GM10266 (cell line): Measurements from ENCODE around the gene CCNQ.

Experiments
- DNase-seq: peaks from one replicate; pipeline ENCODE4 v3.0.0; 2012; ENCODE audit errors: extremely low spot score
- CTCF ChIP-seq: IDR thresholded peaks from 2 replicates; pipeline ENCODE4 v1.5.1; 2012; ENCODE audit warnings: mild to moderate bottlenecking, low read depth; ENCODE audit not compliant: control insufficient read depth, insufficient read depth; ENCODE audit errors: missing control alignments

The CCNQ gene

DNA sequence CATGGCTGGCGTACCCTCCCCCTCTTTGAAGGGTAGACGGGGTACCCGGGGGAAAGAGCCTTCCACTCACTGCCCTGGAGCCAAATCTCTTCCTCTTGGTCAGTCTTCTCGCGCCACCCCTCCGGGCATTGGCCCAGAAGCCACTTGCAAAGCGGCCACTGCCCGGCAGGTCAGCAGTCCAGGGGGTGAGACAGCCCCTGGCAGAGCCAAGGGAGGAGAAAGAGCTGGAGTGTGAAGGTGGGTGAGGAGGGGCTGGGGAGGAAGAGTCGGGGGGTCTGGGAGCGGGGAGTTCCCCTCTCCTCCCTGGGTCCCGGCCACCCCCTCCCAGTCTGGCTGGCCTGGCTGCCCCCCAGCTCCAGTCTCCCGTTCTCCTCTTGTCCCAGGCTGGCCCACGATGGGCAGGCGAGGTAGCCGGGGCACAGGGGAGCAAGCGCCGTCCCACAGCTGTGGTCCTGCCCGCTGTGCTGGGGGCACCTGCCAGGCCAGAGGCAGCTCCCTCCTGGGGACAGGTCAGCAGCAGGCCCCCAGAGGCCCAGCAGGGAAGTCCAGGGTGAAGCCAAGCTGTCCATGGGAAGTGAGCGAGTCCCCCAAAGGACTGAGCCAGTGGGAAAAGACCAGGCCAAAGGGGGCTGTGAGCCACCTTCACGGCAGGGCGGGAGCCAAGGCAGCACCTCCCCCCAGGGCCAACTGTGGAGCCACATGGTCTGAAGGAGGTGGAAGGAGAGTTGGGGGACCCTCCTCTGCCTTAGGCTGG, 26.5 kb upstream of the CCNQ start:
- no peak for TF ChIP-seq CTCF
- DNase-seq: no peak

DNA sequence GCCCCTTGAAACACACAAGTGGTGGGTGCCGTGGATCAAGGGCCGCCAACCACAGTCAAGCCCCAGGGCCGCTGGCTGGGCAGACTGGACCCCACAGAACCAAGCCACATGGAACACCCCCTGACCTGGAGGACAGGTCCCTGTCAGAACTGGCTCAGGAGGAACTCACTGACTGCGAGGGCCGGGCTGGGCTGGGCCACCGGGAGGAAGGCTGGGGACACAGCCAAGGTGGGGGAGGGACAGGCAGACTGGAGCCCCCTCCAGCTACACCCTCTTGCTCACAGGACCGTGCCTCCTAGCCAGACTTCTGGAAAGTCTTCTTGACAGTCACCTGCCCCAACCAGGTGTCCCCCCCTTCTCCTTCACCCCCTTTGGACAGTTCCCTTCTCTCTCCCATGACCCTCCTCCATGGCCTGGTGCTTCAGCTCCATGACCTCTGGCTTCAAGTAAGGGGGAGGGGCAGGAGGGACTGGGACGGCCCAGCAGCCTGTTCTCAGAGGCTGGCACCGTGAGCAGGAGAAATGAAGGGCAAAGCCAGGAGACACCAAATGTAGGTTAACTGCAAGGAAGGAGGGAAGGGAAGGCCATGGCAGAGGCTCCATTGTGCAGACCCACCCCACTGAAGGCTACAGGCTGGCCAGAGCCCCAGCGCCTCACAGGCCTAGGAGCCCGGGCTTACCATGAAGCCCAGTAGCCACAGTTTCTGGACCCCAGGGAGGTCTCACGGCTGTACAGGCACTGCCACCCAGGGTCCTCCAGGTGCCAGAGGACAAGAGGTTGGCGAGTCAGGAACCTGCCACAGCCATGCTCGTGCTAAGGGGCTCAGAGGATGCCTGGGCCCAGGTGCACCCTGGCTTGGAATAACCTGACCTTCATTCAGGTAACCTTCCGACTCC, 25.5 kb upstream of the CCNQ start:
- no peak for DNase-seq
- TF ChIP-seq CTCF: no peak

DNA sequence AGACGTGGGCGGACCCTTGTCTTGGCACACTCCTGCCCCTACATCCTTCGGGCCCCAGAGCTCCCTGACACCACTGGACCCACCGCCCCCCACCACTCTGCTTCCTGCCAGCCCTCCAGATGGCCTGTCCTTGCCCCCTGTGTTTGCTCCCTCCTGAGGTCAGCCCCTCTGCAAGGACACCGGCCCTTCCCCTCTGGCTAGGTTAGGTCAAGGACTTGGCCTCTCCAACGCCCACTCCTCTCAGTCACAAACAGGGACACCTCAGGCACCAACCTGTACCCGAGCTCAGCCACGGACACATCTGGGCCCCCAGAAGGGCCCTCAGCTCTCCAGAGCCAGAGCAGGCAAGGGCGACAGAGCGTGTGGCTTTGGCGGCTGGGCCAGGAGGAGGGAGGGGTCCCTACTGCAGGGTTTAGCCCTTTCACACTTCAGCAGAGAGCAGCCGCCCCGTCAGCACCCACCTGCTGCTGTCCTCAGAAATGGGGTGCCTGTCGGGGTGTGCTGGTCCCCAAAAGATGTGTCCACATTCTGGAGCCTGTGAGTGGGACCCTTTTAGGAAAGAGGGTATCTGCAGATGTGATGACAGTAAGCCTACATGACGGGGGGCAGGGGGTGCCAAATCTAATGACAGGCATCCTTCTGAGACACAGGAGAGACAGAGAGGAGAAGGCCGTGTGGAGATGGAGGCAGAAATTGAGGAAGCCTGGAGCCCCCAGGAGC, 24.5 kb upstream of the CCNQ start:
- TF ChIP-seq CTCF: no peak
- no peak for DNase-seq

- DNase-seq: no peak
- no peak for TF ChIP-seq CTCF
Measured at GRCh38 chrX:153622661-153623309, 23.8 kb upstream of the CCNQ start.

GRCh38 chrX:153621949-153622598, 23.1 kb upstream of the CCNQ start:
- no peak for DNase-seq
- TF ChIP-seq CTCF: no peak

- TF ChIP-seq CTCF: no peak
- no peak for DNase-seq
Measured at GRCh38 chrX:153620576-153620975, 21.6 kb upstream of the CCNQ start.
